NB4 (cell line): ENCODE data around the gene H6PD.

Source experiments
- POLR2A ChIP-seq: IDR thresholded peaks from 2 replicates; pipeline ENCODE4 v1.6.1; 2011; ENCODE audit warnings: mild to moderate bottlenecking; ENCODE audit not compliant: insufficient read length; ENCODE audit errors: extremely low read depth
- TF ChIP-seq, protein P1 (sequence below): IDR thresholded peaks from one replicate; pipeline ENCODE4 v1.5.1; 2012; ENCODE audit warnings: low read depth, low read length

- TF ChIP-seq, protein P1, sequence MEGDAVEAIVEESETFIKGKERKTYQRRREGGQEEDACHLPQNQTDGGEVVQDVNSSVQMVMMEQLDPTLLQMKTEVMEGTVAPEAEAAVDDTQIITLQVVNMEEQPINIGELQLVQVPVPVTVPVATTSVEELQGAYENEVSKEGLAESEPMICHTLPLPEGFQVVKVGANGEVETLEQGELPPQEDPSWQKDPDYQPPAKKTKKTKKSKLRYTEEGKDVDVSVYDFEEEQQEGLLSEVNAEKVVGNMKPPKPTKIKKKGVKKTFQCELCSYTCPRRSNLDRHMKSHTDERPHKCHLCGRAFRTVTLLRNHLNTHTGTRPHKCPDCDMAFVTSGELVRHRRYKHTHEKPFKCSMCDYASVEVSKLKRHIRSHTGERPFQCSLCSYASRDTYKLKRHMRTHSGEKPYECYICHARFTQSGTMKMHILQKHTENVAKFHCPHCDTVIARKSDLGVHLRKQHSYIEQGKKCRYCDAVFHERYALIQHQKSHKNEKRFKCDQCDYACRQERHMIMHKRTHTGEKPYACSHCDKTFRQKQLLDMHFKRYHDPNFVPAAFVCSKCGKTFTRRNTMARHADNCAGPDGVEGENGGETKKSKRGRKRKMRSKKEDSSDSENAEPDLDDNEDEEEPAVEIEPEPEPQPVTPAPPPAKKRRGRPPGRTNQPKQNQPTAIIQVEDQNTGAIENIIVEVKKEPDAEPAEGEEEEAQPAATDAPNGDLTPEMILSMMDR: no peak
- no peak for TF ChIP-seq POLR2A
Observed at GRCh38 chr1:9298282-9298681, 63.7 kb downstream of the H6PD start.
